22Rv1 (cell line): Measurements from ENCODE around the gene RGS6.

Experiments used
- ZFX ChIP-seq: fragments of 450-650 bp; IDR thresholded peaks from 2 replicates; pipeline ENCODE4 v1.6.1; 2017; ENCODE audit warnings: antibody characterized with exemption, borderline replicate concordance
- TF ChIP-seq, protein P1 (sequence below): fragments of 450-650 bp; IDR thresholded peaks from 2 replicates; pipeline ENCODE4 v1.5.1; 2017; ENCODE audit warnings: mild to moderate bottlenecking

DNA sequence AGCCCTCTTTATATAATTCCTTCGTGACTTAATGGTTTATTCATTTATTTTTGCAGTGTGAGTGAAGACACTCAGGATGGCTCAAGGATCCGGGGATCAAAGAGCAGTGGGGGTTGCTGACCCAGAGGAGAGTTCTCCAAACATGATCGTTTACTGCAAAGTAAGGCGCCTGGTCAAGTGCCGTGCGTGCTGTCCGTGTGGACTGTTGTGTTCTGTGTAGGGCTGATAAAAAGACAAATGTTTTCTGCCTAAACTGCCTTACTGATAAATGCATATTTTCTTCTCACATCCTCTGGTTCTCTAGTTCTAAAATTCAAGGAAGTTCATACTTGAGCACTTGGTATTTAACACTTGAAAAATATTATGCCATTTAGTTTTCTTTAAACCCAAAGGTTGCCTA is 32.5 kb downstream of the RGS6 start:
- TF ChIP-seq, protein P1, sequence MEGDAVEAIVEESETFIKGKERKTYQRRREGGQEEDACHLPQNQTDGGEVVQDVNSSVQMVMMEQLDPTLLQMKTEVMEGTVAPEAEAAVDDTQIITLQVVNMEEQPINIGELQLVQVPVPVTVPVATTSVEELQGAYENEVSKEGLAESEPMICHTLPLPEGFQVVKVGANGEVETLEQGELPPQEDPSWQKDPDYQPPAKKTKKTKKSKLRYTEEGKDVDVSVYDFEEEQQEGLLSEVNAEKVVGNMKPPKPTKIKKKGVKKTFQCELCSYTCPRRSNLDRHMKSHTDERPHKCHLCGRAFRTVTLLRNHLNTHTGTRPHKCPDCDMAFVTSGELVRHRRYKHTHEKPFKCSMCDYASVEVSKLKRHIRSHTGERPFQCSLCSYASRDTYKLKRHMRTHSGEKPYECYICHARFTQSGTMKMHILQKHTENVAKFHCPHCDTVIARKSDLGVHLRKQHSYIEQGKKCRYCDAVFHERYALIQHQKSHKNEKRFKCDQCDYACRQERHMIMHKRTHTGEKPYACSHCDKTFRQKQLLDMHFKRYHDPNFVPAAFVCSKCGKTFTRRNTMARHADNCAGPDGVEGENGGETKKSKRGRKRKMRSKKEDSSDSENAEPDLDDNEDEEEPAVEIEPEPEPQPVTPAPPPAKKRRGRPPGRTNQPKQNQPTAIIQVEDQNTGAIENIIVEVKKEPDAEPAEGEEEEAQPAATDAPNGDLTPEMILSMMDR = no peak
- no peak for TF ChIP-seq ZFX
